Measurements from ENCODE around the gene ATG16L2.
"Not testable (repeated sequence)": the region's sequence is repeated elsewhere in the genome, so short reads cannot be mapped to it uniquely, and the experiment has no call there.

The ATG16L2 gene

DNA sequence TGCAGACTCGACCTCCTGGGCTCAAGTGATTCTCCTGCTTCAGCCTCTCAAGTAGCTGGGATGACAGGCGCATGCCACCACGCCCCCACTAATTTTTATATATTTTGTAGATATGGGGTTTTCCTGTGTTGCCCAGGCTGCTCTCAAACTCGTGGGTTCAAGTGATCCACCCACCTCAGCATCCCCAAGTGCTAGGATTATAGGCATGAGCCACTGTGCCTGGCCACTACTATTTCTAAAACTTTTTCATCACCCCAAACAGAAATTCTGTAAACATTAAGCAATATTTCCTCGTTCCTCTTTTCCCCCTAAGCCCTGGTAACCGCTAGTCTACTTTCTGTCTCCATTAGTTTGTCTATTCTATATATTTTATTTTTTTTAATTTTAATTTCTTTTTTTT, 9.0 kb upstream of the ATG16L2 start:
- no peak for ATAC-seq (ENCODE audit: low read depth)
- no peak overlapping the region for H3K4me3 ChIP-seq (ENCODE audit: severe bottlenecking)
- H3K4me1 ChIP-seq (ENCODE audit: insufficient read depth, poor library complexity, severe bottlenecking): no peaks in the 10 kb centered on the region
- no peaks in the 10 kb centered on the region for H3K27me3 ChIP-seq (ENCODE audit: insufficient read depth, poor library complexity, severe bottlenecking)
- H3K9me3 ChIP-seq (ENCODE audit: severe bottlenecking): no peaks in the 10 kb centered on the region
- no peak for DNase-seq (ENCODE audit: low spot score)
- peaks cover 6% of the 10 kb centered on the region for H3K36me3 ChIP-seq (ENCODE audit: low read depth)
- TF ChIP-seq CTCF (IDR thresholded peaks at IDR 0.05; ENCODE audit: poor library complexity, severe bottlenecking): no peak
- no peak overlapping the region for H3K27ac ChIP-seq (ENCODE audit: poor library complexity, severe bottlenecking)

- H3K27me3 ChIP-seq (ENCODE audit: insufficient read depth, poor library complexity, severe bottlenecking); ATAC-seq (ENCODE audit: low read depth); H3K4me1 ChIP-seq (ENCODE audit: insufficient read depth, poor library complexity, severe bottlenecking); H3K9me3 ChIP-seq (ENCODE audit: severe bottlenecking); H3K4me3 ChIP-seq (ENCODE audit: severe bottlenecking); DNase-seq (ENCODE audit: low spot score); H3K27ac ChIP-seq (ENCODE audit: poor library complexity, severe bottlenecking): not testable (repeated sequence)
- peaks cover 12% of the 10 kb centered on the region for H3K36me3 ChIP-seq (ENCODE audit: low read depth)
These were observed 7.8 kb upstream of the ATG16L2 start for GRCh38 chr11:72806378-72806777.

DNA sequence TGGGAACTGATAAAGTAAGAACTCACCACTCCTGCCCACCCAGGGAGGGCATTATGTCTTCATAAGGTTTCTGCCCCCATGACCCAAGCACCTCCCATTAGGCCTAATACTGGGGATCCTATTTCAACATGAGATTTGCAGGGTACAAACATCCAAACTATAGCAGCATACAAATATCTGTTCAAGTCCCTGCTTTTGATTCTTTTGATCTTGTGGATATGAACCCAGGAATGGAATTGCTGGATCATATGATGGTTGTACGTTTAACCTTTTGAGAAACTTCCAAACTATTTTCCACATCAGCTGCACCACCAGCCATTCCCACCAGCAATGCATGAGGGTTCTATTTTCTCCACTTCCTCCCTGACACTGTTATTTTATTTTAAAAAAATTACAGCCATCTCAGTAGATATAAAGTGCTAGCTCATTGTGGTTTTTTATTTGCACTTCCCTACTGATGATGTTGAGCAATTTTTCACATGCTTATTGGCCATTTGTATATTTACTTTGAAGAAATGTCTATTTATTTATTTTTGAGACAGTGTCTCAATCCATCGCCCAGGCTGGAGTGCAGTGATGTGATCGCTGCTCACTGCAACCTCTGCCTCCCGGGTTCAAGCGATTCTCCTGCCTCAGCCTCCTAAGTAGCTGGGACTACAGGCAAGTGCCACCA, 7.1 kb upstream of the ATG16L2 start:
- Histone ChIP-seq H3K36me3 (ENCODE audit: low read depth) (peaks cover 15% of the 10 kb centered on the region), H3K27ac (ENCODE audit: poor library complexity, severe bottlenecking) (no peak overlapping the region), H3K9me3 (ENCODE audit: severe bottlenecking) (no peaks in the 10 kb centered on the region)

GRCh38 chr11:72807792-72808191, 6.4 kb upstream of the ATG16L2 start:
- peaks cover 15% of the 10 kb centered on the region for H3K36me3 ChIP-seq (ENCODE audit: low read depth)
- no peak for TF ChIP-seq CTCF (IDR thresholded peaks at IDR 0.05; ENCODE audit: poor library complexity, severe bottlenecking)
- H3K27ac ChIP-seq (ENCODE audit: poor library complexity, severe bottlenecking): no peak overlapping the region
- DNase-seq (ENCODE audit: low spot score) (no peak), ATAC-seq (ENCODE audit: low read depth) (no peak)
- no peak overlapping the region for H3K4me3 ChIP-seq (ENCODE audit: severe bottlenecking)
- H3K9me3 ChIP-seq (ENCODE audit: severe bottlenecking): no peaks in the 10 kb centered on the region
- no peaks in the 10 kb centered on the region for H3K27me3 ChIP-seq (ENCODE audit: insufficient read depth, poor library complexity, severe bottlenecking)
- peaks cover 9% of the 10 kb centered on the region for H3K4me1 ChIP-seq (ENCODE audit: insufficient read depth, poor library complexity, severe bottlenecking)

More for the DNA sequence above, 7.1 kb upstream of the ATG16L2 start:
- DNase-seq (ENCODE audit: low spot score) (no peak), ATAC-seq (ENCODE audit: low read depth) (no peak)
- Histone ChIP-seq H3K4me3 (ENCODE audit: severe bottlenecking) (no peak overlapping the region), H3K4me1 (ENCODE audit: insufficient read depth, poor library complexity, severe bottlenecking) (peaks cover 3% of the 10 kb centered on the region), H3K27me3 (ENCODE audit: insufficient read depth, poor library complexity, severe bottlenecking) (no peaks in the 10 kb centered on the region)
- no peak for TF ChIP-seq CTCF (IDR thresholded peaks at IDR 0.05; ENCODE audit: poor library complexity, severe bottlenecking)

- Histone ChIP-seq H3K36me3 (ENCODE audit: low read depth) (peaks cover 15% of the 10 kb centered on the region), H3K4me1 (ENCODE audit: insufficient read depth, poor library complexity, severe bottlenecking) (peaks cover 10% of the 10 kb centered on the region), H3K27ac (ENCODE audit: poor library complexity, severe bottlenecking) (no peak overlapping the region), H3K27me3 (ENCODE audit: insufficient read depth, poor library complexity, severe bottlenecking) (no peaks in the 10 kb centered on the region), H3K9me3 (ENCODE audit: severe bottlenecking) (no peaks in the 10 kb centered on the region), H3K4me3 (ENCODE audit: severe bottlenecking) (no peak overlapping the region)
- DNase-seq (ENCODE audit: low spot score) (no peak), ATAC-seq (ENCODE audit: low read depth) (no peak)
- no peak for TF ChIP-seq CTCF (IDR thresholded peaks at IDR 0.05; ENCODE audit: poor library complexity, severe bottlenecking)
These were observed 5.8 kb upstream of the ATG16L2 start for GRCh38 chr11:72808331-72808798.

DNA sequence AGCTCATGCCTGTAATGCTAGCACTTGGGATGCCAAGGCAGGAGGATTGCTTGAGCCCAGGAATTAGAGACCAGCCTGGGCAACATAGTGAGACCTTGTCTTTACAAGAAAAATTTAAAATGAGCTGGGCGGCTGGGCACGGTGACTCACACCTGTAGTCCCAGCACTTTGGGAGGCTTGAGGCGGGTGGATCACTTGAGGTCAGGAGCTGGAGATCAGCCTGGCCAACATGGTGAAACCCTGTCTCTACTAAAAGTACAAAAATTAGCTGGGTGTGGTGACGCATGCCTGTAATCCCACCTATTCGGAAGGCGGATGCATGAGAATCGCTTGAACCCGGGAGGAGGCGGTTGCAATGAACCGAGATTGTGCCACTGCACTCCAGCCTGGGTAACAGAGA, 2.5 kb upstream of the ATG16L2 start:
- not testable (repeated sequence) for ATAC-seq (ENCODE audit: low read depth); DNase-seq (ENCODE audit: low spot score); H3K27ac ChIP-seq (ENCODE audit: poor library complexity, severe bottlenecking); H3K27me3 ChIP-seq (ENCODE audit: insufficient read depth, poor library complexity, severe bottlenecking); H3K9me3 ChIP-seq (ENCODE audit: severe bottlenecking); H3K4me3 ChIP-seq (ENCODE audit: severe bottlenecking)
- H3K36me3 ChIP-seq (ENCODE audit: low read depth): peaks cover 15% of the 10 kb centered on the region
- peaks cover 13% of the 10 kb centered on the region for H3K4me1 ChIP-seq (ENCODE audit: insufficient read depth, poor library complexity, severe bottlenecking)

Measured in RWPE2 (cell line).